Liver (tissue), 3 donors: ENCODE data around the gene CDH13.

Source experiments
- ATF3 ChIP-seq: IDR thresholded peaks from 2 replicates; pipeline ENCODE4 v1.6.1; 2016; ENCODE audit warnings: antibody characterized with exemption
- CTCF ChIP-seq: fragments of 150-350 bp; IDR thresholded peaks from 2 replicates; pipeline ENCODE4 v1.5.1; 2017; ENCODE audit warnings: improper control_type of control experiment, low read depth, low read length; ENCODE audit not compliant: missing input control
- EGR1 ChIP-seq, 2 donors: IDR thresholded peaks; 2 replicates each; pipeline ENCODE4 v1.6.1; 2016 to 2018; ENCODE audit warnings: antibody characterized with exemption in 2 of 2, low read depth in 2 of 2
- JUND ChIP-seq, 2 donors: IDR thresholded peaks; 2 replicates each; pipeline ENCODE4 v1.6.1; 2016; ENCODE audit warnings: antibody characterized with exemption in 2 of 2
- MAX ChIP-seq: IDR thresholded peaks from 2 replicates; pipeline ENCODE4 v1.6.1; 2016; ENCODE audit warnings: antibody characterized with exemption
- RAD21 ChIP-seq, 2 donors: IDR thresholded peaks; 2 replicates each; pipeline ENCODE4 v1.6.1; 2016; ENCODE audit warnings: antibody characterized with exemption in 2 of 2, mild to moderate bottlenecking in 2 of 2
- REST ChIP-seq: IDR thresholded peaks from 2 replicates; pipeline ENCODE4 v1.6.1; 2016; ENCODE audit warnings: antibody characterized with exemption, mild to moderate bottlenecking
- RXRA ChIP-seq, 2 donors: IDR thresholded peaks; 2 replicates each; pipeline ENCODE4 v1.6.1; 2017 to 2018; ENCODE audit warnings: antibody characterized with exemption in 2 of 2, mild to moderate bottlenecking in 1 of 2
- SP1 ChIP-seq: IDR thresholded peaks from 2 replicates; pipeline ENCODE4 v1.6.1; 2018; ENCODE audit warnings: antibody characterized with exemption, mild to moderate bottlenecking
- TAF1 ChIP-seq: conservative IDR thresholded peaks from 2 replicates; pipeline ENCODE4 v1.6.1; 2016; ENCODE audit warnings: antibody characterized with exemption, mild to moderate bottlenecking
- ZBTB33 ChIP-seq: IDR thresholded peaks from 2 replicates; pipeline ENCODE4 v1.6.1; 2016; ENCODE audit warnings: antibody characterized with exemption
- donor health status: healthy.
- donor health status: healthy.

GRCh38 chr16:83051451-83051850 is 424.7 kb downstream of the CDH13 start:
- TF ChIP-seq RXRA (IDR thresholded peaks at IDR 0.05) (no peak), REST (no peak), CTCF (no peak), TAF1 (no peak), SP1 (no peak), ATF3 (no peak), MAX (no peak), JUND (IDR thresholded peaks at IDR 0.05) (no peak), ZBTB33 (no peak), RAD21 (IDR thresholded peaks at IDR 0.05) (no peak), EGR1 (IDR thresholded peaks at IDR 0.05; ENCODE audit: low read depth in 2 of 2) (no peak)
